H9 (cell line): ENCODE results near the gene LRIG1. TPM values are rescaled to one million over a fixed set of nuclear protein-coding genes. Genes with fewer than 3 reads are reported as not detected.

Experiments used
- DNase-seq: peaks from one replicate; pipeline ENCODE4 v3.0.0-alpha.2; 2017
- H2AFZ ChIP-seq: one replicate; pipeline ENCODE4 v1.6.1; 2013; ENCODE audit warnings: mild to moderate bottlenecking, low read length, control low read depth, moderate library complexity
- H2AK5ac ChIP-seq: 2 replicates; pipeline ENCODE4 v1.6.1; 2013; ENCODE audit warnings: low read length, control low read depth, mixed read lengths; ENCODE audit not compliant: insufficient read length
- H2BK120ac ChIP-seq: one replicate; pipeline ENCODE4 v1.6.1; 2013; ENCODE audit warnings: low read depth, mild to moderate bottlenecking, low read length, control low read depth, inconsistent platforms; ENCODE audit not compliant: poor library complexity, severe bottlenecking
- H2BK12ac ChIP-seq: 2 replicates; pipeline ENCODE4 v1.6.1; 2013; ENCODE audit warnings: low read length, control low read depth, mixed read lengths, low read depth; ENCODE audit not compliant: insufficient read length
- H2BK15ac ChIP-seq: 2 replicates; pipeline ENCODE4 v1.6.1; 2013; ENCODE audit warnings: low read depth, low read length, control low read depth
- H2BK20ac ChIP-seq: one replicate; pipeline ENCODE4 v1.6.1; 2013; ENCODE audit warnings: low read depth, mild to moderate bottlenecking, low read length, control low read depth, inconsistent platforms; ENCODE audit not compliant: poor library complexity, severe bottlenecking
- H2BK5ac ChIP-seq: 2 replicates; pipeline ENCODE4 v1.6.1; 2013; ENCODE audit warnings: low read length, control low read depth, mixed read lengths; ENCODE audit not compliant: insufficient read length
- H3K14ac ChIP-seq: 2 replicates; pipeline ENCODE4 v1.6.1; 2013; ENCODE audit warnings: low read length, control low read depth; ENCODE audit not compliant: insufficient read depth
- H3K18ac ChIP-seq: 2 replicates; pipeline ENCODE4 v1.6.1; 2013; ENCODE audit warnings: low read depth, mild to moderate bottlenecking, mixed read lengths, low read length, control low read depth; ENCODE audit not compliant: insufficient read length
- H3K23ac ChIP-seq: 2 replicates; pipeline ENCODE4 v1.6.1; 2013; ENCODE audit warnings: low read length, control low read depth, mixed read lengths, low read depth; ENCODE audit not compliant: insufficient read length
- H3K23me2 ChIP-seq: 2 replicates; pipeline ENCODE4 v1.6.1; 2013; ENCODE audit warnings: low read depth, mild to moderate bottlenecking, mixed read lengths, low read length, control low read depth; ENCODE audit not compliant: insufficient read length, poor library complexity, severe bottlenecking
- H3K27ac ChIP-seq: 2 replicates; pipeline ENCODE4 v1.5.1; 2013; ENCODE audit warnings: low read length, control low read depth, mixed read lengths, low read depth; ENCODE audit not compliant: insufficient read length
- H3K27me3 ChIP-seq: 2 replicates; pipeline ENCODE4 v1.6.1; 2013; ENCODE audit warnings: low read length, control low read depth, inconsistent platforms; ENCODE audit not compliant: insufficient read depth
- H3K4ac ChIP-seq: 2 replicates; pipeline ENCODE4 v1.6.1; 2013; ENCODE audit warnings: low read depth, mild to moderate bottlenecking, control low read depth, inconsistent platforms, low read length, moderate library complexity
- H3K4me1 ChIP-seq: 2 replicates; pipeline ENCODE4 v1.6.1; 2013; ENCODE audit warnings: low read length, control low read depth, inconsistent platforms; ENCODE audit not compliant: insufficient read depth
- H3K4me2 ChIP-seq: 2 replicates; pipeline ENCODE4 v1.6.1; 2013; ENCODE audit warnings: low read length, control low read depth, mixed read lengths; ENCODE audit not compliant: insufficient read length, insufficient read depth
- H3K56ac ChIP-seq: 2 replicates; pipeline ENCODE4 v1.6.1; 2013; ENCODE audit warnings: low read depth, mild to moderate bottlenecking, mixed read lengths, low read length, control low read depth; ENCODE audit not compliant: insufficient read length
- H3K79me1 ChIP-seq: 2 replicates; pipeline ENCODE4 v1.6.1; 2013; ENCODE audit warnings: low read depth, mild to moderate bottlenecking, moderate library complexity, low read length, control low read depth, inconsistent platforms; ENCODE audit not compliant: insufficient read depth, poor library complexity, severe bottlenecking
- H3K79me2 ChIP-seq: 2 replicates; pipeline ENCODE4 v1.6.1; 2013; ENCODE audit warnings: low read length, control low read depth, inconsistent platforms; ENCODE audit not compliant: insufficient read depth
- H3K9ac ChIP-seq: 2 replicates; pipeline ENCODE4 v1.6.1; 2013; ENCODE audit warnings: low read length, control low read depth, mixed read lengths; ENCODE audit not compliant: insufficient read length; ENCODE audit errors: extremely low read depth
- H3K9me3 ChIP-seq: one replicate; pipeline ENCODE4 v1.6.1; 2013; ENCODE audit warnings: low read depth, low read length, inconsistent platforms; ENCODE audit not compliant: control insufficient read depth
- H3T11ph ChIP-seq: one replicate; pipeline ENCODE4 v1.6.1; 2013; ENCODE audit warnings: mild to moderate bottlenecking, low read length, control low read depth, inconsistent platforms
- H4K20me1 ChIP-seq: one replicate; pipeline ENCODE4 v1.6.1; 2013; ENCODE audit not compliant: control insufficient read depth, insufficient read length, insufficient read depth
- H4K5ac ChIP-seq: 2 replicates; pipeline ENCODE4 v1.6.1; 2013; ENCODE audit warnings: low read depth, mild to moderate bottlenecking, mixed read lengths, low read length, control low read depth; ENCODE audit not compliant: insufficient read length
- H4K8ac ChIP-seq: replicated peaks from 2 replicates; pipeline ENCODE4 v1.6.1; 2013; ENCODE audit warnings: low read length, control low read depth, mixed read lengths, low read depth; ENCODE audit not compliant: insufficient read length
- H4K91ac ChIP-seq: 2 replicates; pipeline ENCODE4 v1.6.1; 2013; ENCODE audit warnings: low read depth, mild to moderate bottlenecking, moderate library complexity, mixed read lengths, low read length, control low read depth; ENCODE audit not compliant: insufficient read length
- H3K27ac Mint-ChIP-seq, 3 experiments: 2 replicates in 2 of 3; 3 replicates in 1 of 3; pipeline ENCODE4 v1.8.0; 2020 to 2021; ENCODE audit warnings: mixed read lengths in 3 of 3, mild to moderate bottlenecking in 1 of 3, moderate library complexity in 1 of 3
- H3K27me3 Mint-ChIP-seq: 2 replicates; pipeline ENCODE4 v1.8.0; 2021; ENCODE audit warnings: low read depth, mild to moderate bottlenecking, moderate library complexity, mixed read lengths
- H3K36me3 Mint-ChIP-seq, 3 experiments: 2 replicates in 2 of 3; 3 replicates in 1 of 3; pipeline ENCODE4 v1.8.0; 2020 to 2021; ENCODE audit warnings: low read depth in 3 of 3, mixed read lengths in 3 of 3; ENCODE audit not compliant: insufficient read depth in 1 of 3
- H3K4me1 Mint-ChIP-seq, 2 experiments: 2 replicates each; pipeline ENCODE4 v1.8.0; 2020; ENCODE audit warnings: mixed read lengths in 2 of 2
- H3K4me3 Mint-ChIP-seq, 2 experiments: 2 replicates in 1 of 2; 3 replicates in 1 of 2; pipeline ENCODE4 v1.8.0; 2020 to 2021; ENCODE audit warnings: mild to moderate bottlenecking in 2 of 2, mixed read lengths in 2 of 2, moderate library complexity in 1 of 2
- H3K9me3 Mint-ChIP-seq, 2 experiments: 2 replicates in 1 of 2; 3 replicates in 1 of 2; pipeline ENCODE4 v1.8.0; 2020; ENCODE audit warnings: mild to moderate bottlenecking in 2 of 2, mixed read lengths in 2 of 2, moderate library complexity in 1 of 2
- WGBS: extraction: QIAGEN DNeasy Blood & Tissue Kit; methylation state at CpG from one replicate; pipeline ENCODE4 v1.1.7; 2013; ENCODE audit warnings: missing lambda C conversion rate, low lambda C conversion rate, mixed read lengths; ENCODE audit not compliant: insufficient read length; ENCODE audit errors: extremely low coverage; 5-methylcytosine and 5-hydroxymethylcytosine counted together
- total RNA-seq: library from RNA; stranded (reverse); gene quantifications from 2 replicates; pipeline ENCODE4 v1.2.1, GENCODE V29; 2021
- TF ChIP-seq, protein P1 (sequence below): fragments of 200-600 bp; sonication (generic); conservative IDR thresholded peaks from 3 replicates; pipeline ENCODE4 v1.8.0; 2021; ENCODE audit warnings: antibody characterized with exemption, mild to moderate bottlenecking

LRIG1 gene
- total RNA-seq, 1 experiment from 2014 or later = 70.3 TPM

DNA sequence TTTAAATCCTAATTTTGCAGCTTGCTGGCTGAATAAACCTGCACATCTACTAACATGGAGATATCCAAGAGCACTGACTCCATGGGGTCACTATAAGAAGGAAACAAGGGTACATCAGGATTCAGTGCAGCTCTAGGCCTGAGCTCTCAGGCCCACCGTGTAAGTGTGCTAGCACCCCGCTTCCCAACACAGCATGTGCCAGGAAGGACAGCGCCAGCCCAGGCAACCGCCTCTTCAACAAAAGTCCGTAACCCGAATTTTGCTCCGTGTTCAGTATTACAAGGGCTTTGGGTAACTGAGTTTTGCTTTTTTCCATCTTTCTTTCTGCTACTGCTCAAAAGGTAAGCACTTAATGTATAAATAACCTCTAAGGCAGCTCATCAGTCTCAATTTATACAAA is 89.8 kb downstream of the LRIG1 start:
- WGBS = no CpG with 5 or more reads among the region's 7 CpGs
- H3K36me3 Mint-ChIP-seq = peaks cover 69 to 98% (median 87%) of the 10 kb centered on the region in 3 experiments

More for the DNA sequence above, 89.8 kb downstream of the LRIG1 start:
- no peak overlapping the region for H4K91ac ChIP-seq
- no peaks in the 10 kb centered on the region for H3K79me1 ChIP-seq
- H3K4me1 Mint-ChIP-seq = peaks cover 36 to 38% of the 10 kb centered on the region in 2 experiments
- no peak overlapping the region for H4K8ac ChIP-seq
- no peaks in the 10 kb centered on the region for H4K20me1 ChIP-seq
- no peaks in the 10 kb centered on the region for H3K9me3 Mint-ChIP-seq
- H3K27me3 ChIP-seq = no peaks in the 10 kb centered on the region
- no peak overlapping the region for H3K4ac ChIP-seq
- TF ChIP-seq, protein P1, sequence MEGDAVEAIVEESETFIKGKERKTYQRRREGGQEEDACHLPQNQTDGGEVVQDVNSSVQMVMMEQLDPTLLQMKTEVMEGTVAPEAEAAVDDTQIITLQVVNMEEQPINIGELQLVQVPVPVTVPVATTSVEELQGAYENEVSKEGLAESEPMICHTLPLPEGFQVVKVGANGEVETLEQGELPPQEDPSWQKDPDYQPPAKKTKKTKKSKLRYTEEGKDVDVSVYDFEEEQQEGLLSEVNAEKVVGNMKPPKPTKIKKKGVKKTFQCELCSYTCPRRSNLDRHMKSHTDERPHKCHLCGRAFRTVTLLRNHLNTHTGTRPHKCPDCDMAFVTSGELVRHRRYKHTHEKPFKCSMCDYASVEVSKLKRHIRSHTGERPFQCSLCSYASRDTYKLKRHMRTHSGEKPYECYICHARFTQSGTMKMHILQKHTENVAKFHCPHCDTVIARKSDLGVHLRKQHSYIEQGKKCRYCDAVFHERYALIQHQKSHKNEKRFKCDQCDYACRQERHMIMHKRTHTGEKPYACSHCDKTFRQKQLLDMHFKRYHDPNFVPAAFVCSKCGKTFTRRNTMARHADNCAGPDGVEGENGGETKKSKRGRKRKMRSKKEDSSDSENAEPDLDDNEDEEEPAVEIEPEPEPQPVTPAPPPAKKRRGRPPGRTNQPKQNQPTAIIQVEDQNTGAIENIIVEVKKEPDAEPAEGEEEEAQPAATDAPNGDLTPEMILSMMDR = no peak
- no peak overlapping the region for H3K23ac ChIP-seq
- H2BK15ac ChIP-seq = no peak overlapping the region
- H3K9me3 ChIP-seq = no peaks in the 10 kb centered on the region
- H3K18ac ChIP-seq = no peak overlapping the region
- H3K56ac ChIP-seq = no peak overlapping the region
- no peak overlapping the region for H3K9ac ChIP-seq
- H3K27ac ChIP-seq = no peak overlapping the region
- no peaks in the 10 kb centered on the region for H3K27me3 Mint-ChIP-seq
- no peak overlapping the region for H2BK12ac ChIP-seq
- H3K14ac ChIP-seq = no peak overlapping the region
- H3K23me2 ChIP-seq = no peaks in the 10 kb centered on the region
- H3K4me2 ChIP-seq = no peak overlapping the region
- no peaks in the 10 kb centered on the region; the same call in 1 of the 2 replicates for H3K4me1 ChIP-seq
- no peak for DNase-seq
- no peaks in the 10 kb centered on the region; the same call in 1 of the 2 replicates for H3K79me2 ChIP-seq
- no peak overlapping the region for H4K5ac ChIP-seq
- H3K4me3 Mint-ChIP-seq = no peak overlapping the region
- no peak overlapping the region for H3T11ph ChIP-seq
- no peak overlapping the region for H2BK20ac ChIP-seq
- H2AFZ ChIP-seq = no peak overlapping the region
- peak overlapping the region in 2 of 3 experiments; percentile 73 to 78; a peak in 4 of 7 replicates for H3K27ac Mint-ChIP-seq
- no peak overlapping the region for H2BK120ac ChIP-seq
- no peak overlapping the region for H2AK5ac ChIP-seq
- no peak overlapping the region for H2BK5ac ChIP-seq
